IPS-11a (cell line): ENCODE results near the gene GOLIM4.
"Not testable (repeated sequence)": the region's sequence is repeated elsewhere in the genome, so short reads cannot be mapped to it uniquely, and the experiment has no call there.

Experiments
- H3K4me3 ChIP-seq: one replicate; pipeline ENCODE4 v1.5.1; 2013; ENCODE audit warnings: low read depth, low read length, control low read depth

Gene GOLIM4

DNA sequence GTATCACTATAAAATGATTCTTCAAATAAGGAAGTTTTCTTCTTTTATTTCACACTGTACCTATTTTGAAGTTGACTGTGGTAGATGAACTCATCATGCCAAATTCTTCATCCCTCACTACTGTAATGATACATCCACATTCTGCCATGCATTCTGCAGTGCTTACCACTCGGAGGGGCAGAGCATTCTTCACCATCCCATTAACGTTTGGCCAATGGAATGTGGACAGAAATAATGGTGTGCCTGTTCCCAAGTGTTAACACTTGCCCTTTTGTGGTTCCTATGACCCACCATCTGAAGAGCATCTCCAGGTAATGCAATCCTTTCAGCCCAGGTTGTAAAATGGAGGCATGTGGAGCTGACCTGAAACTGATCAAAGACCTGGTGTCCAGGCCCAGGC, 18.6 kb downstream of the GOLIM4 start:
- H3K4me3 ChIP-seq, result no peak overlapping the region

DNA sequence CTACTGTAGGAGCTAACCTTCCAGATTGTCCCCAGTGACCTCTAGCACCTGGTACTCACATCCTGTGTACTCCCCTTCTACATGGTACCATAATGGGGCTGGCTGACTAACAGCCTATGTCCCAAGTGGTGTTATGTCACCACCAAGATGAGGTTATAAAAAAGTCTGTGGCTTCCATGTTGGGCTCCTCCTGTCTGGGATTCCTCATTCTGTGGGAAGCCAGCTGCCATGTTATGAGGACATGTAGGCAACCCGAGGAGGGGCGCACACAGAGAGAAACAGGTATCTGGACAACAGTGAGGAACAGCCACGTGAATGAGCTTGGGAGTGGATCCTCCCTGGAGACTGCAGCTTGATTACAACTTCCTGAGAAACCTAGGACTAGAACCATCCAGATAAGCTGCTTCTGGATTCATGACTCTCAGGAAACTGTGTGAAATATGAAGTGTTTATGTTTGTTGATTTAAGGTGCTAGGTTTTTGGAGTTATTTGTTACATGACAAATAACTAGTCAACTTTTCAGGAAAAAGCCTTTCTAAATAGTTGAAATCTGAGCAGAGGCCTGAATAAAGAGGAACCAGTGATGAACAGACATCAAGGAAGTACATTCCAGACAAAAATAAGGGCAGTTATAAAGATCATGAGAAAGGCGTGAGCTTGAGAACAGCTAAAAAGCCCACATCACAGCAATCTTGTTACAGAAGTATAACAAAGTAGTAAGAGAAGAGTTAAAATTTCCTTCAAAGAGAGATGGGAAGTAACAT, 21.7 kb downstream of the GOLIM4 start:
- H3K4me3 ChIP-seq, result no peak overlapping the region

DNA sequence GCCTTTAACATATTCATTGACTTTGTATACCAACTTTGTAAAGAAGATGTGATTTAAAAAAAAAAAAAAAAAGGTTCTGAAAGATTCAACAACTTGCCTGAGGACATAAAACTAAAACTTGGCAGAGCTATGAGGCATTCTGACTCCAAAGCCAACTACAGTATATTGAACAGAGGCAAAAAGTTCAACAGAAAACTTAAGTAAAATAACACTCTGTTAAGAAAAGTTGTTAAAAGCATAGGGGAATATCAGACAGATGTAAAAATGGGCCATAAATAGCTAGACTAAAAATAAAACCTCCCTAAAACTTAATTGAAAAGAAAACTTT, 23.4 kb downstream of the GOLIM4 start:
- no peak overlapping the region for H3K4me3 ChIP-seq

GRCh38 chr3:168071591-168072322, 24.0 kb downstream of the GOLIM4 start:
- no peak overlapping the region for H3K4me3 ChIP-seq

GRCh38 chr3:168070919-168071318, 24.8 kb downstream of the GOLIM4 start:
- no peak overlapping the region for H3K4me3 ChIP-seq

DNA sequence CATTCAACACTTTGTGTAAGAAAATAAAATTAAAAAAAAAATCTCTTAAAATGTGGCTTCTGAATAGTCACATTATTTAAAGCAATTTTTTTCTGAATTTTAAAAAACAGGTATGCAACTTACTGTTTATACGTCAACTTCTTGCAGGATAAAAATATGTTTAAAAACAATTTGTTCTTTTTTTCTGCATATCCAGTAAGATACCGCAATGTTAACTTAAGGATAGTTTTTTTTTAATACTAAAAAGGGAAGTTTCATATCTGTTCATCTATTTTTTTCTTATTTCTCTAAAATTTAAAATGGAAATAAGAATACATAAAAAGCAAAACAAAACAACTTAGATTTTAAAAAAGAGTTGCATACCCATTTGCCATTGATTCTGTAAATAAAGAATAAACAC, 27.4 kb downstream of the GOLIM4 start:
- no peak overlapping the region for H3K4me3 ChIP-seq

GRCh38 chr3:168066882-168067281, 28.8 kb downstream of the GOLIM4 start:
- no peak overlapping the region for H3K4me3 ChIP-seq

GRCh38 chr3:168065569-168065968, 30.2 kb downstream of the GOLIM4 start:
- no peak overlapping the region for H3K4me3 ChIP-seq

GRCh38 chr3:168063122-168063521, 32.6 kb downstream of the GOLIM4 start:
- no peak overlapping the region for H3K4me3 ChIP-seq

GRCh38 chr3:168062679-168063078, 33.0 kb downstream of the GOLIM4 start:
- H3K4me3 ChIP-seq, result no peak overlapping the region

GRCh38 chr3:168061332-168061996, 34.3 kb downstream of the GOLIM4 start:
- H3K4me3 ChIP-seq, result no peak overlapping the region

DNA sequence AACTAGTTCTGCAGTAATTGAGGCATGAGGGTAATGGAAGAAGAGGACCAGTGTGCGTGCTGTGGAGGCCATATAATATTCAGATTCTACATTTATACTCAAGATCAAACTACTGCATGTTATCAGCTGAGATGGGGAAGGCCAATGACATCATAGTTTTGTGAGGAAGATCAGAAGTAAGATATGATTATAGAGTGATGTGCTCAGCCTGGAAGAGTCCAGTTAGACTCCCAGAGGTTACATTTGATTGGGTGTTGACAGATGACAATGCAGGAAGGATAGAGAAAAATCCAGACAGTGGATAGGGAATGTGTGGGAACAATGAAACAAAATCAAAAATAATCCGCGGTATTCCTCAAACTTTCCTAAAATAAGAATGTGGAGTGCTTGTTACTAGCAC, 35.4 kb downstream of the GOLIM4 start:
- H3K4me3 ChIP-seq, result no peak overlapping the region

GRCh38 chr3:168058481-168058880, 37.2 kb downstream of the GOLIM4 start:
- H3K4me3 ChIP-seq, result no peak overlapping the region

- H3K4me3 ChIP-seq, result not testable (repeated sequence)
Measured at GRCh38 chr3:168056398-168057230, 39.1 kb downstream of the GOLIM4 start.

DNA sequence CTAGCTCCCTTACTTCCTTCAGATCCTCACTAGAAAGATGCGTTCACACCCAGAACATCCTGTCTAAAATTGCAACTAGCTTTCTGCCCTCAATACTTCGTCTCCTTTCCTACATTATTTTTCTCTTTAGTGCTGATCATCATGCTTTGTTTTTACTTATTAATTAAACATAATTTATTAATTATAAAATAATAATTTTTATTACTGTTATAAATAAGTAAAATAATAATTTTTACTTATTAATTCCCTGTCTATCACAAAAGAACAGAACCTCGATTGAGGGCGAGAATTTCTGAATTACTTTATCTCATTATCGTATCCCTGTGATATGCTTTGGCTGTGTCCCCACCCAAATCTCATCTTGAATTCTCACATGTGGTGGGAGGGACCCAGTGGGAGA, 41.3 kb downstream of the GOLIM4 start:
- no peak overlapping the region for H3K4me3 ChIP-seq

DNA sequence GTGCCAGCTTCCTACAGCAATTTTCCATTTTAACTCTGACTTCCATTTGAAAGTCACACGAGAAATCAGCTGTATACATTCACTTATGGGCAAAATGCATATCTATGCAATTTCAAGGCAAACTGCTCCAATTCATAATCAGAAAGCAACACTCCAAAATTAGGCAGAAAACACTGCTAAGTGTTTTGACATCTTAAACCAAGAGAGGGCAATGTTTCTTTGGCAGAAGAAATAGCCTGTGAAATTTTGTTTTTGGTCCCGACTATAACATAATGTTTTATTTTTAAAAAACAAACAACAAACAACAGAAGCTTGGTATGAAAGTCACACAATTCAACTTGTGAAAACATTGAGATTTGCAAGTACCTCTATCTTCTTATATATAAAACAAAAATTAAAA, 42.6 kb downstream of the GOLIM4 start:
- H3K4me3 ChIP-seq, result no peak overlapping the region

- no peak overlapping the region for H3K4me3 ChIP-seq
Measured at GRCh38 chr3:168052515-168052914, 43.2 kb downstream of the GOLIM4 start.

DNA sequence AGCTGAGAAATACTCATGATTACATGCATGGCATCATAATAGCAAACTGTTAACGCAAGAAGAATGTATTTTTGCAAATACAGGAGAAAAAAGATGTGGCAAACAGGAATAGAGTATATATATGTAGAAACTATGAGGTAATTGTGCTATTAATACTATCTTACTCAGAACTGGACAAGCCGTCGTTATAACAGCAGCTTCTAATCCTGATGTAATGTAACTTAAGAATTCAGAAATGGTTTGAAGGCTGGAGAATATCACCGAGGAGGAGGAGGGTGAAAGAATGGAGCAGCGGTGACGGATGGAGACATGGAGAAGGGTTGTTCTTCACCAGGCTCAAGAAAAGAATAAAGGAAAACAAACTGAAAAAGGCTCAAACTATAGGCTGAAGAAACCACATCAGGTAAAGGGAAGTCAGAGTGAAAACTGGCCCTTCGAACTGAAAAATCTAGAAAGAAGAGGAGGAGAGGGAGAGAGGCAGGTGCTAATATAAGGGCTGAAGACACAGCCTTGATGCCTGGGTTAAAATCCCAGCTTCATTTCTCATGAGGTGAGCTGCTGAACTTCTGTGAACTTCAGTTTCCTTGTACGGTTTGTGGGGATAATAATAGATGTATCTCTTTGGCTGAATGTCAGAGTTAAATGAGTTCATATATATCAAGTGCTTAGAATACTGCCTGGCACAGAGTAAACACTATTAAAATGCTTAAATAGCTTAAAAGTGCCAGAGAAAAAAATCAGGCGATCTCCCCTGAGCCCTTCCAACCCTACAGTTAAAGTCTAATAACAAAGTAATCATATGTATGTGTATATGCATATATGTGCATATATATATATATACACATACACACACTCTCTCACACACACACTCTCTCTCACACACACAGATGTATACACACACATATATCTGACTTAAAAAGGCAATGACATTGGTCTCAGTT, 43.9 kb downstream of the GOLIM4 start:
- no peak overlapping the region for H3K4me3 ChIP-seq

DNA sequence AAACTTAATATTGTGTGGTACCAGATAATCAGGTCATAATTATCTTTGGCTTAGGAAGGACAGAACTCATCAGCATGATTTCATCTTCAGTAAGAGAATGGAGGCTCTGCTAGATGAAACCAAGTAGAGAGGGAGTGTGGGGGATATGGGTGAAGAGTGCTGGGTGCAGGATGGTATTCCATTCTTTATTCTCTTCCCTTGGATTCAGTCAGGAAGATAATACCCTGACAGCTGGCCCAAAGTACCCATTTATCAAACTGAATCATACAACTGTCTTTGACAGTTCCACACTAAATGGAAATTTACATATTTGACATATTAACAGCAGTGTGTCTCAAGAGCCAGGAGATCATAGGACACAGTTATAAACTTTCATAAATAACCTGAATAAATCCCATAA, 44.7 kb downstream of the GOLIM4 start:
- H3K4me3 ChIP-seq, result no peak overlapping the region

DNA sequence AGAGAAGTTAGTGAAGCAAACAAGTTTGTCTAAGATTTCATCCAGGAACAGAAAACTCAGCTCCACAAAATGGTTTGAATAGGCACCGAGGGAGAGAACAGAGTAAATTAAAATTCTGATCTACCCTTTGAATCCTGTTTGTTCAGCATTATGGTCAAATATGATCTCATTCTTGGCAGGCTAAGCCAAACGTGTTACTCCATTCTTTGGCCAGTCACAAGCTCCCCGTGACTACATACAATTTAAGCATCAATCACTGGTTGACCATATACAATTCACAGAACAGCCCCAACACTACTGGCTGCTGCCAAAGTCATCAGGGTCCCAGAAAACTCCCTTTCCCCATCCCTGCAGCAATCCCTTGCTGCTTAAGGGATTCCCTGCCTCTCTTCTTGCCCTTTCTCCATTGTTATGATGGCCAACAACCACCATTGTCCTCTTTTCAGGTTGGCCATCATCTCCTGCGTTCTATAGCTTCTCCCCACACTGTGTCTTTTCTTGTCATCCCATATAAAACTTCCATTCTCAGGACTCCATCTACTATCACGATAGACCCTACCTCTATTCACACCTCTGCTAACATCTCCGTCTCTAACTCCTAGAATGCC, 46.3 kb downstream of the GOLIM4 start:
- no peak overlapping the region for H3K4me3 ChIP-seq
